Tibial nerve (tissue), 4 donors: Measurements from ENCODE around the gene TXN2. TPM values are rescaled to one million over a fixed set of nuclear protein-coding genes. Genes with fewer than 3 reads are reported as not detected.

Experiments
- DNase-seq, 2 donors: peaks; one replicate each; pipeline ENCODE4 v3.0.0-alpha.2; 2019; ENCODE audit warnings: low spot score in 2 of 2
- H3K27ac ChIP-seq, 4 donors: fragments of 200-600 bp; sonication (generic) in 3 of 4; one replicate each; pipeline ENCODE4 v1.5.1; 2017 to 2019; ENCODE audit warnings: mild to moderate bottlenecking in 1 of 4
- H3K27me3 ChIP-seq, 2 donors: fragments of 200-600 bp; sonication (generic) in 1 of 2; one replicate each; pipeline versions ENCODE4 v1.5.1 to v1.6.0; 2017 to 2019
- H3K36me3 ChIP-seq, 3 donors: fragments of 200-600 bp; sonication (generic); one replicate each; pipeline ENCODE4 v1.5.1; 2018 to 2019
- H3K4me1 ChIP-seq, 4 donors: fragments of 200-600 bp; sonication (generic) in 3 of 4; one replicate each; pipeline ENCODE4 v1.5.1; 2017 to 2019
- H3K4me3 ChIP-seq, 4 donors: fragments of 200-600 bp; sonication (generic) in 3 of 4; one replicate each; pipeline ENCODE4 v1.5.1; 2017 to 2019; ENCODE audit warnings: mild to moderate bottlenecking in 1 of 4, moderate library complexity in 1 of 4
- H3K9me3 ChIP-seq, 4 donors: fragments of 200-600 bp; sonication (generic) in 3 of 4; one replicate each; pipeline ENCODE4 v1.5.1; 2017 to 2019
- CTCF ChIP-seq, 5 experiments: fragments of 200-600 bp in 3 of 5; fragments of 450-650 bp in 2 of 5; sonication (generic) in 3 of 5; IDR thresholded peaks; one replicate each; pipeline ENCODE4 v1.5.1; 2016 to 2019; ENCODE audit warnings: antibody characterized with exemption in 5 of 5, mild to moderate bottlenecking in 3 of 5, moderate library complexity in 2 of 5
- EP300 ChIP-seq, 2 donors: sonication (generic); formaldehyde crosslinking; IDR thresholded peaks; one replicate each; pipeline ENCODE4 v1.6.1; 2017; ENCODE audit warnings: antibody characterized with exemption in 2 of 2, mild to moderate bottlenecking in 1 of 2
- POLR2A ChIP-seq, 2 donors: fragments of 450-650 bp; IDR thresholded peaks; one replicate each; pipeline ENCODE4 v1.6.1; 2017; ENCODE audit warnings: antibody characterized with exemption in 2 of 2, mild to moderate bottlenecking in 2 of 2, moderate library complexity in 2 of 2
- WGBS, 2 donors: methylation state at CpG; one replicate each; pipeline ENCODE4 v1.1.5; 2018; 5-methylcytosine and 5-hydroxymethylcytosine counted together
- total RNA-seq, 4 donors: library from RNA; depleted of rRNA; stranded (reverse); fragments of >200 nt; gene quantifications; one replicate each; pipeline ENCODE4 v1.1.0, GENCODE V29; 2016

TXN2 gene
- total RNA-seq, 4 donors from 2014 or later, result 50.4 to 83.5 (median 68.0) TPM

DNA sequence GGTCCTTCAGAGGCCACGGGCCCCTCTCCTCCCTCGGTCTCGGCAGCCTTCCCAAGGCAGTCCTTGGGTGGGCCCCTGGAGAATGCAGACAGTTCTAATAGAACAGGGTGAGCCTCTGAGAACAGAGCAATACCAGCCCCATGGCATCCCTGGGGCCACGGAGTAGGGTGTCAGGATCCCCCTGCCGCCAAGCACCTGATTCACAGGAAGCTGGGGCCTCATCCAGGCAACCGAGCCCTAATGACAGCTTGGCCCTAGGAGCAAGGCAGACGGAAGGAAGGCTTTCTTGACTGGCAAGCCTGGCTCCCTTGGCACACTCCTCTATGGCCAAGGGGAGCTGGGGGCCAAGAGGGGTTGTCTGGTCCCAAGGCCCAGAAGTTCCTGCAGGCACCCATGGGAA, 15.2 kb downstream of the TXN2 start:
- TF ChIP-seq EP300 (IDR thresholded peaks at IDR 0.05), result no peak
- no peak for TF ChIP-seq POLR2A (IDR thresholded peaks at IDR 0.05)
- TF ChIP-seq CTCF (IDR thresholded peaks at IDR 0.05), result no peak
- H3K4me3 ChIP-seq, result no peak overlapping the region
- no peaks in the 10 kb centered on the region for H3K9me3 ChIP-seq
- DNase-seq, result no peak
- H3K27ac ChIP-seq, result peak overlapping the region in 3 of 4 donors; percentile 16 to 74 (median 70)
- H3K27me3 ChIP-seq, result no peaks in the 10 kb centered on the region
- 74 to 79% methylated on average over 4 to 7 of the region's 7 CpGs for WGBS, 2 donors
- H3K4me1 ChIP-seq, result peaks cover 0 to 68% (median 7%) of the 10 kb centered on the region in 4 donors
- H3K36me3 ChIP-seq, result peaks cover 0 to 36% (median 4%) of the 10 kb centered on the region in 3 donors

- Histone ChIP-seq H3K4me1 (peaks cover 0 to 62% (median 7%) of the 10 kb centered on the region in 4 donors), H3K4me3 (no peak overlapping the region), H3K27ac (peak overlapping the region; percentile 16 to 74 (median 62)), H3K9me3 (no peaks in the 10 kb centered on the region), H3K36me3 (peaks cover 0 to 28% (median 4%) of the 10 kb centered on the region in 3 donors), H3K27me3 (no peaks in the 10 kb centered on the region)
- no peak for TF ChIP-seq CTCF (IDR thresholded peaks at IDR 0.05)
- no peak for TF ChIP-seq EP300 (IDR thresholded peaks at IDR 0.05)
- TF ChIP-seq POLR2A (IDR thresholded peaks at IDR 0.05), result no peak
- no peak for DNase-seq
- 50 to 57% methylated on average over 19 to 25 of the region's 25 CpGs for WGBS, 2 donors
These were observed 16.0 kb downstream of the TXN2 start for GRCh38 chr22:36465232-36466021.

DNA sequence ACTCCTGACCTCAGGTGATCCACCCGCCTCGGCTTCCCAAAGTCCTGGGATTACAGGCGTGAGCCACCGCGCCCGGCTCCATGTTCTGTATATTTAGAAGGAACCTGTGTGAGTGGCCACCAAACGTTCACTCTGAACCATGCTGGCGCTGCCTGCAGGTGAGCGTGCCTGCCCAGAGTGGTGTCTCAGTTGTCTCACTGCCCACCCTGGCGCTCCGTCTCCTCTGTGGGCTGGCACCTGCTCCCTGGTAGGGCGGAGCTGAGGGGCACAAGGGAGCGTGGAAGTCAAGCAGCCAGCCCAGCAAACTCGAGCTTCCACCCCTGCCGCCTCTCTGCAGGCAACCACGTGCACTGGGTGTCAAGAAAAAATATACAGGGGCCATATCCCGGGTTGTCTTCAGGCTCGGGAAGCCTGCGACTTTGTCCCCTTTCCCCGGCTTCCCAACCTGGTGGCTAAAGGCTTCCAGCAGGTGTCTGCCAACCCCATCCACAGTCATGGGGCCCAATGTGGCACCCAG, 16.7 kb downstream of the TXN2 start:
- no peaks in the 10 kb centered on the region for H3K27me3 ChIP-seq
- TF ChIP-seq EP300 (IDR thresholded peaks at IDR 0.05) (no peak), POLR2A (IDR thresholded peaks at IDR 0.05) (no peak), CTCF (IDR thresholded peaks at IDR 0.05) (no peak)
- WGBS, 2 donors, result 83% methylated on average over 18 to 20 of the region's 20 CpGs
- H3K4me1 ChIP-seq, result peaks cover 0 to 55% (median 4%) of the 10 kb centered on the region in 4 donors
- no peaks in the 10 kb centered on the region for H3K9me3 ChIP-seq
- H3K4me3 ChIP-seq, result no peak overlapping the region
- H3K36me3 ChIP-seq, result peaks cover 0 to 28% (median 4%) of the 10 kb centered on the region in 3 donors
- DNase-seq, result no peak
- H3K27ac ChIP-seq, result peak overlapping the region; percentile 16 to 74 (median 62)

GRCh38 chr22:36463783-36464184, 17.7 kb downstream of the TXN2 start:
- Histone ChIP-seq H3K27me3 (no peaks in the 10 kb centered on the region), H3K36me3 (peaks cover 0 to 28% (median 4%) of the 10 kb centered on the region in 3 donors), H3K27ac (peak overlapping the region in 1 of 4 donors; percentile 74), H3K4me1 (peaks cover 0 to 45% (median 3%) of the 10 kb centered on the region in 4 donors), H3K4me3 (no peak overlapping the region), H3K9me3 (no peaks in the 10 kb centered on the region)
- 60 to 63% methylated on average over 17 of the region's 17 CpGs for WGBS, 2 donors
- TF ChIP-seq POLR2A (IDR thresholded peaks at IDR 0.05) (no peak), EP300 (IDR thresholded peaks at IDR 0.05) (peak in 1 of 2 donors; percentile 68)
- no peak for DNase-seq

GRCh38 chr22:36461665-36462649, 19.5 kb downstream of the TXN2 start:
- H3K4me1 ChIP-seq, result peaks cover 0 to 40% (median 3%) of the 10 kb centered on the region in 4 donors
- DNase-seq, result no peak
- no peaks in the 10 kb centered on the region for H3K27me3 ChIP-seq
- peaks cover 0 to 15% (median 3%) of the 10 kb centered on the region in 3 donors for H3K36me3 ChIP-seq
- TF ChIP-seq POLR2A (IDR thresholded peaks at IDR 0.05), result no peak
- TF ChIP-seq CTCF (IDR thresholded peaks at IDR 0.05), result no peak
- no peak for TF ChIP-seq EP300 (IDR thresholded peaks at IDR 0.05)
- H3K9me3 ChIP-seq, result no peaks in the 10 kb centered on the region
- no peak overlapping the region for H3K4me3 ChIP-seq
- 65 to 66% methylated on average over 15 to 16 of the region's 16 CpGs for WGBS, 2 donors
- H3K27ac ChIP-seq, result peak overlapping the region in 1 of 4 donors; percentile 39
